ENCODE data around the gene DRD3. TPM values are rescaled to one million over a fixed set of nuclear protein-coding genes. Genes with fewer than 3 reads are reported as not detected.

The DRD3 gene
- total and polyA plus RNA-seq, 8 donors, result not detected

DNA sequence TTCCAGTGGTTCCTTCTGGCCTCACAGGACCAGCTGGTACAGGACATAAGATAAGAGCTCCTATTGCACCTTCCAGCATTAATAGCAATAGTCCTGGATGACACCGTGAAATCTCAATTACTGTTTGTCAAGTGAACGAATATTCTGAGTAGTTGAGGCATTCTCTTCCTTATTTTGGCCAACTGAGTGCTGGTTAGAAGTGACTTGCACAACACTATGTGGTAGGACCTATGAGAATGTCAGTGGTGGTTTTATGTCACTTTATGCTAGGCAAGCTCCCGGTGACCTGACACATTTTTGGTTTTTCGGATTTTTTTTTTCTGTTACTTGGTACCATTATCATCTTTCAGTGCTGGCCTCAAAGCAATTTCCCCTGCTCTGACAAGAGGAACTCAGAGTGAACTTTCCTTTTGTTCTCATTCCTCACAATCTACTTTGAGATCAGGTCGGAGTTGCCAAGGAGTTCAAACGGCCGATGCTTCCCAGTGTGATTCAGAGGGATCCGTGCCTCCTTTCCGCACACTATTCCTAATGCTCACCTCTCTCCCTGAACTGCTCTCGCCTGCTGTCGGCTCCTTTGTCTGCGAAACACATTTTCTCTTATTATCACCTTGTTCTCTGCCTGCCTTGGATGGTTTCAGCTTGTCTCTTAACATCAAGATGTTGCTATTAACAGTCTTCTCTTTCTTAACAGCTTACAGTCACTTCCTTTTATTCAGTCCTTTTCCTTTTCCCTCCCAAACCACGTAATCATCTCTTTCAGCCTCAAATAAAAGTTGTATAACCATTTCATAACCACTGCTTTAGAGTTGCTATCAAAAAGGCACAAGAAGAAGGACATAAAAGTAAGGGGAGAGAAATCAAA lies 86.5 kb downstream of the DRD3 start:
- DNase-seq (no peak), ATAC-seq (no peak), FAIRE-seq (no peak)
- no peak overlapping the region for H3K4me3 ChIP-seq
- H3K36me3 ChIP-seq, result no peaks in the 10 kb centered on the region
- H3K27me3 ChIP-seq, result no peaks in the 10 kb centered on the region
- TF ChIP-seq, protein P1, sequence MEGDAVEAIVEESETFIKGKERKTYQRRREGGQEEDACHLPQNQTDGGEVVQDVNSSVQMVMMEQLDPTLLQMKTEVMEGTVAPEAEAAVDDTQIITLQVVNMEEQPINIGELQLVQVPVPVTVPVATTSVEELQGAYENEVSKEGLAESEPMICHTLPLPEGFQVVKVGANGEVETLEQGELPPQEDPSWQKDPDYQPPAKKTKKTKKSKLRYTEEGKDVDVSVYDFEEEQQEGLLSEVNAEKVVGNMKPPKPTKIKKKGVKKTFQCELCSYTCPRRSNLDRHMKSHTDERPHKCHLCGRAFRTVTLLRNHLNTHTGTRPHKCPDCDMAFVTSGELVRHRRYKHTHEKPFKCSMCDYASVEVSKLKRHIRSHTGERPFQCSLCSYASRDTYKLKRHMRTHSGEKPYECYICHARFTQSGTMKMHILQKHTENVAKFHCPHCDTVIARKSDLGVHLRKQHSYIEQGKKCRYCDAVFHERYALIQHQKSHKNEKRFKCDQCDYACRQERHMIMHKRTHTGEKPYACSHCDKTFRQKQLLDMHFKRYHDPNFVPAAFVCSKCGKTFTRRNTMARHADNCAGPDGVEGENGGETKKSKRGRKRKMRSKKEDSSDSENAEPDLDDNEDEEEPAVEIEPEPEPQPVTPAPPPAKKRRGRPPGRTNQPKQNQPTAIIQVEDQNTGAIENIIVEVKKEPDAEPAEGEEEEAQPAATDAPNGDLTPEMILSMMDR (IDR thresholded peaks at IDR 0.05), result no peak
- intact Hi-C loops (cut with DNase I), result no loop called here
- H3K27ac ChIP-seq, result no peak overlapping the region
- no peaks in the 10 kb centered on the region for H3K4me1 ChIP-seq
- 48 to 56% methylated on average over 13 of the region's 13 CpGs for WGBS, 2 donors
- no peaks in the 10 kb centered on the region for H3K9me3 ChIP-seq

DNA sequence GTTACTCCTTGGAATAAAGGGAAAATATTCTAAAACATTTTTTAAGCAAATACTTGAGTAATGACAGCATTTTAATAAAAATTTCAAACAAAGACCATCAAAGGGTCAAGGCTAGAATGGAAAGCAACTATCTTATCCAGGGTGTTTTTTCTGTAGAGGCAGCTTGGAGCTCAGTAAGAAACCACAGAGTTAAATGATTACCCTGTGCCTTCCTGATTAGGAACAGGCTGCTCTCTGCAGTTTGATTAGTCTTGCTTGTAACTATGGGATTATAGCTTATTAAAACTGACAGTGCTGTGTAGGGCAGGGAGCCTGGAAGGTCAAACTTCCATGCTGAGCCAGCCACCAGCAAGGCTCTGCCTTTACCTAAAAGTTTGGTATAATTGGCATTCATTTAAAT lies 89.2 kb downstream of the DRD3 start:
- Histone ChIP-seq H3K27ac (no peak overlapping the region), H3K4me1 (no peaks in the 10 kb centered on the region), H3K36me3 (peaks cover 0 to 8% (median 0%) of the 10 kb centered on the region in 3 donors), H3K9me3 (no peaks in the 10 kb centered on the region), H3K4me3 (no peak overlapping the region), H3K27me3 (no peaks in the 10 kb centered on the region)
- TF ChIP-seq, protein P1 (IDR thresholded peaks at IDR 0.05), result no peak
- ATAC-seq (no peak), DNase-seq (no peak), FAIRE-seq (no peak)
- intact Hi-C loops (cut with DNase I), result no loop called here

GRCh38 chr3:114086356-114086755 lies 92.5 kb downstream of the DRD3 start:
- intact Hi-C loops (cut with DNase I), result no loop called here
- WGBS, 2 donors, result 94 to 95% methylated on average over 2 of the region's 2 CpGs

GRCh38 chr3:114083112-114083511 lies 95.7 kb downstream of the DRD3 start:
- no peaks in the 10 kb centered on the region for H3K27me3 ChIP-seq
- TF ChIP-seq, protein P1 (IDR thresholded peaks at IDR 0.05), result no peak
- intact Hi-C loops (cut with DNase I), result no loop called here
- no peak overlapping the region for H3K4me3 ChIP-seq
- DNase-seq (no peak), ATAC-seq (no peak), FAIRE-seq (no peak)
- no peaks in the 10 kb centered on the region for H3K4me1 ChIP-seq
- H3K36me3 ChIP-seq, result peaks cover 0 to 16% (median 12%) of the 10 kb centered on the region in 3 donors
- 96 to 100% methylated on average over 2 of the region's 2 CpGs for WGBS, 2 donors
- H3K27ac ChIP-seq, result no peak overlapping the region
- H3K9me3 ChIP-seq, result no peaks in the 10 kb centered on the region

More at GRCh38 chr3:114086356-114086755, 92.5 kb downstream of the DRD3 start:
- TF ChIP-seq, protein P1 (IDR thresholded peaks at IDR 0.05), result no peak
- peaks cover 0 to 8% (median 8%) of the 10 kb centered on the region in 3 donors for H3K36me3 ChIP-seq
- H3K27ac ChIP-seq, result no peak overlapping the region
- DNase-seq (no peak), ATAC-seq (no peak), FAIRE-seq (no peak)
- H3K9me3 ChIP-seq, result no peaks in the 10 kb centered on the region
- H3K27me3 ChIP-seq, result no peaks in the 10 kb centered on the region
- no peaks in the 10 kb centered on the region for H3K4me1 ChIP-seq
- H3K4me3 ChIP-seq, result no peak overlapping the region

DNA sequence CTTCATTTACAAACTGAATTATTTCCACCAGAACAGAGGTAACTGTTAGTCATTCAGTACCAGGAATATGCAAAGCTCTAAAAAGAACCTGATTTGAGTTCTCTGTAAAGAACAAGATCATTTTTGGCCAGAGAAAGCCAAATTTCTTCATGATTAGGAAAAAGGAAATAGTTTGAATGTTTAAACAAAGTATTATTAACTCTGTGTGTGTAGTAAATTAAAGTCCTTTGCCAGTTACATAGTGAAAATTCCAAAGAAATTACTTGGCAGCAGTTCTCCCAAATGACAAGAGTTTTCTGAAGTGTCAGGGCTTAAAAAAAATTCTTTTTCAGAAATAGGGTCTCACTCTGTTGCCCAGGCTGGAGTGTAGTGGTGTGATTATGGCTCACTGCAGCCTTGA lies 97.8 kb downstream of the DRD3 start:
- intact Hi-C loops (cut with DNase I), result no loop called here
- DNase-seq (no peak), ATAC-seq (no peak), FAIRE-seq (no peak)
- no peak overlapping the region for H3K4me3 ChIP-seq
- H3K27ac ChIP-seq, result no peak overlapping the region
- TF ChIP-seq, protein P1 (IDR thresholded peaks at IDR 0.05), result no peak
- H3K9me3 ChIP-seq, result no peaks in the 10 kb centered on the region
- H3K4me1 ChIP-seq, result no peaks in the 10 kb centered on the region
- H3K36me3 ChIP-seq, result peaks cover 0 to 31% (median 17%) of the 10 kb centered on the region in 3 donors
- H3K27me3 ChIP-seq, result no peaks in the 10 kb centered on the region
